Ovary (tissue), 9 donors: ENCODE results near the gene CIDEC. TPM values are rescaled to one million over a fixed set of nuclear protein-coding genes. Genes with fewer than 3 reads are reported as not detected.

Experiments
- DNase-seq, 5 donors: peaks; one replicate each; pipeline ENCODE4 v3.0.0-alpha.2; 2019 to 2020
- H3K27ac ChIP-seq, 2 donors: fragments of 200-600 bp; one replicate each; pipeline versions ENCODE4 v1.5.1 to v1.8.0; 2019 to 2022
- H3K27me3 ChIP-seq: fragments of 200-600 bp; one replicate; pipeline ENCODE4 v1.8.0; 2022
- H3K36me3 ChIP-seq: fragments of 200-600 bp; sonication (generic); one replicate; pipeline ENCODE4 v1.5.1; 2019
- H3K4me1 ChIP-seq: one replicate; pipeline ENCODE4 v1.8.1; 2013; ENCODE audit warnings: mild to moderate bottlenecking, moderate library complexity; ENCODE audit not compliant: insufficient read depth
- H3K4me3 ChIP-seq: fragments of 200-600 bp; sonication (generic); one replicate; pipeline ENCODE4 v1.5.1; 2017
- H3K9me3 ChIP-seq, 2 donors: fragments of 200-600 bp in 1 of 2; sonication (generic) in 1 of 2; one replicate each; pipeline versions ENCODE4 v1.5.1 to v1.8.1; 2013 to 2019; ENCODE audit warnings: mild to moderate bottlenecking in 1 of 2, moderate library complexity in 1 of 2
- EP300 ChIP-seq: sonication (generic); formaldehyde crosslinking; IDR thresholded peaks from one replicate; pipeline ENCODE4 v1.6.1; 2017; ENCODE audit warnings: antibody characterized with exemption
- POLR2A ChIP-seq: fragments of 450-650 bp; IDR thresholded peaks from one replicate; pipeline ENCODE4 v1.6.1; 2017; ENCODE audit warnings: antibody characterized with exemption, mild to moderate bottlenecking, moderate library complexity
- WGBS, 3 donors: extraction: QIAGEN DNeasy Blood & Tissue Kit in 1 of 3; methylation state at CpG; one replicate each; pipeline versions ENCODE4 v1.1.5 to v1.1.7; 2013 to 2017; 5-methylcytosine and 5-hydroxymethylcytosine counted together
- intact Hi-C, 4 donors: fragments of 100-400 bp; cut with DNase I; formaldehyde crosslinking; loops; one replicate each; pipeline versions ENCODE4 v1.11.0 to v1.15.1; 2022 to 2023
- polyA plus RNA-seq, 2 donors: library from polyadenylated mRNA; stranded (reverse); fragments of 200-250 nt in 1 of 2; fragments of 350-450 nt in 1 of 2; fragmentation: Illumina TruSeq in 1 of 2; extraction: RNeasy Lipid Tissue Mini Kit (QIAGEN cat#74804) in 1 of 2; gene quantifications; one replicate each; pipeline ENCODE4 v1.2.3, GENCODE V29; 2013 to 2014
- total RNA-seq, 7 donors: library from RNA; depleted of rRNA in 2 of 7; stranded (reverse); fragments of >200 nt in 2 of 7; fragmentation: NEBNext Ultra II Directional in 3 of 7; extraction: Animal tissue kit (Norgen Biotek cat#: 25700) in 3 of 7; gene quantifications; one replicate each; pipeline versions ENCODE4 v1.1.0 to v1.2.4, GENCODE V29; 2016 to 2023
- TF ChIP-seq, protein P1 (sequence below), 3 donors: fragments of 450-650 bp in 2 of 3; fragments of 200-600 bp in 1 of 3; IDR thresholded peaks; one replicate each; pipeline versions ENCODE4 v1.5.1 to v1.8.0; 2016 to 2022; ENCODE audit warnings: antibody characterized with exemption in 3 of 3, mild to moderate bottlenecking in 1 of 3
- donor health status: DM: no; HTN: no; CAD: no; lungs with moderate emphysema.
- donor health status: DM: no; HTN: no; CAD: no.
- donor health status: Bipolar disorder and iron deficiency.
- donor health status: DM: yes; HTN: yes; CAD: no.
- donor health status: DM: no; HTN: no; CAD: no.
- donor health status: DM: yes; HTN: yes; CAD: no.

CIDEC gene
- total and polyA plus RNA-seq, 9 donors: 0.23 to 3.0 (median 1.3) TPM; not detected in 5

- peaks cover 4% of the 10 kb centered on the region for H3K4me1 ChIP-seq
- intact Hi-C loops: no loop called here
- 86 to 92% (median 87%) methylated on average over 5 of the region's 5 CpGs for WGBS, 3 donors
- no peak overlapping the region for H3K27ac ChIP-seq
- no peak overlapping the region for H3K4me3 ChIP-seq
- no peaks in the 10 kb centered on the region for H3K9me3 ChIP-seq
- TF ChIP-seq, protein P1, sequence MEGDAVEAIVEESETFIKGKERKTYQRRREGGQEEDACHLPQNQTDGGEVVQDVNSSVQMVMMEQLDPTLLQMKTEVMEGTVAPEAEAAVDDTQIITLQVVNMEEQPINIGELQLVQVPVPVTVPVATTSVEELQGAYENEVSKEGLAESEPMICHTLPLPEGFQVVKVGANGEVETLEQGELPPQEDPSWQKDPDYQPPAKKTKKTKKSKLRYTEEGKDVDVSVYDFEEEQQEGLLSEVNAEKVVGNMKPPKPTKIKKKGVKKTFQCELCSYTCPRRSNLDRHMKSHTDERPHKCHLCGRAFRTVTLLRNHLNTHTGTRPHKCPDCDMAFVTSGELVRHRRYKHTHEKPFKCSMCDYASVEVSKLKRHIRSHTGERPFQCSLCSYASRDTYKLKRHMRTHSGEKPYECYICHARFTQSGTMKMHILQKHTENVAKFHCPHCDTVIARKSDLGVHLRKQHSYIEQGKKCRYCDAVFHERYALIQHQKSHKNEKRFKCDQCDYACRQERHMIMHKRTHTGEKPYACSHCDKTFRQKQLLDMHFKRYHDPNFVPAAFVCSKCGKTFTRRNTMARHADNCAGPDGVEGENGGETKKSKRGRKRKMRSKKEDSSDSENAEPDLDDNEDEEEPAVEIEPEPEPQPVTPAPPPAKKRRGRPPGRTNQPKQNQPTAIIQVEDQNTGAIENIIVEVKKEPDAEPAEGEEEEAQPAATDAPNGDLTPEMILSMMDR (IDR thresholded peaks at IDR 0.05): no peak
- TF ChIP-seq EP300 (no peak), POLR2A (no peak)
- DNase-seq: no peak
- H3K27me3 ChIP-seq: no peaks in the 10 kb centered on the region
- no peaks in the 10 kb centered on the region for H3K36me3 ChIP-seq
Measured at GRCh38 chr3:9887480-9887879, 7.4 kb upstream of the CIDEC start.

GRCh38 chr3:9886328-9886727, 6.3 kb upstream of the CIDEC start:
- Histone ChIP-seq H3K27me3 (no peaks in the 10 kb centered on the region), H3K27ac (no peak overlapping the region), H3K9me3 (no peaks in the 10 kb centered on the region), H3K4me3 (no peak overlapping the region), H3K36me3 (no peaks in the 10 kb centered on the region), H3K4me1 (peaks cover 3% of the 10 kb centered on the region)
- no peak for DNase-seq
- intact Hi-C loops: no loop called here
- TF ChIP-seq POLR2A (no peak), EP300 (no peak)
- TF ChIP-seq, protein P1 (IDR thresholded peaks at IDR 0.05): no peak

DNA sequence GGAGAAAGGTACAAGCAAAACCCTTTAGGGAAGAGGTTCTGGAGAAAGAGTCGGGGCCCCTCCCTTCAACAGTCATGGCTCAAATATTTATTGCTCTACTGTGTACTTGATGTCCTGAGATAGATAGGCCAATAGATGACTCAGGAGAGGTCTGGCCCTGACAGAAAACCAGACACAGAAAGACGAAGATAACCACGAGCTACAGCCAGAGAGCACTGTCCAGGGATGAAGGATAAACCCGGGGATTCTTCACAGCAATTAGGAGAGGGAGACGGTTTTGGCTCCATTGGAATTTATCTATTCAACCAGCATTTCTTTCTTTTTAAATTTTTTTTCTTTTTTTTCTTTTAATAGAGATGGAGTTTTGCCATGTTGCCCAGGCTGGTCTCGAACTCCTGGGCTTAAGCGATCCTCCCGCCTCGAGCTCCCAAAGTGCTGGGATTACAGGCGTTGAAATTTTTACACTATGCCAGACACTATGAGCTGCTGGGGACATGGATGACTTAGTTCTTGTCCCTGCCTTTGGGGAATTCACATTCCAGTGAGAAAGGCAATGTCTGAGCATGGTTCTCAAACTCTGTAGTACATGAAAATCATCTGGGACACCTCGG, 4.6 kb upstream of the CIDEC start:
- H3K9me3 ChIP-seq: no peaks in the 10 kb centered on the region
- TF ChIP-seq POLR2A (no peak), EP300 (no peak)
- TF ChIP-seq, protein P1 (IDR thresholded peaks at IDR 0.05): no peak
- H3K4me3 ChIP-seq: no peak overlapping the region
- no peaks in the 10 kb centered on the region for H3K27me3 ChIP-seq
- no peaks in the 10 kb centered on the region for H3K4me1 ChIP-seq
- 66 to 72% (median 66%) methylated on average over 11 of the region's 11 CpGs for WGBS, 3 donors
- no peak for DNase-seq
- H3K27ac ChIP-seq: no peak overlapping the region
- intact Hi-C loops: no loop called here
- H3K36me3 ChIP-seq: no peaks in the 10 kb centered on the region

GRCh38 chr3:9883706-9884554, 3.9 kb upstream of the CIDEC start:
- H3K4me3 ChIP-seq: no peak overlapping the region
- intact Hi-C loops: no loop called here
- 70 to 74% (median 72%) methylated on average over 7 of the region's 7 CpGs for WGBS, 3 donors
- no peaks in the 10 kb centered on the region for H3K27me3 ChIP-seq
- H3K27ac ChIP-seq: no peak overlapping the region
- TF ChIP-seq POLR2A (no peak), EP300 (no peak)
- TF ChIP-seq, protein P1 (IDR thresholded peaks at IDR 0.05): no peak
- DNase-seq: no peak
- H3K4me1 ChIP-seq: no peaks in the 10 kb centered on the region
- no peaks in the 10 kb centered on the region for H3K9me3 ChIP-seq
- no peaks in the 10 kb centered on the region for H3K36me3 ChIP-seq
